GM21786 (cell line): Measurements from ENCODE around the gene PXN.
"Not testable (repeated sequence)": the region's sequence is repeated elsewhere in the genome, so short reads cannot be mapped to it uniquely, and the experiment has no call there.

Source experiments
- ATAC-seq: cut with Tn5 transposase; IDR thresholded peaks from one replicate; pipeline ENCODE4 v1.9.1; 2021; ENCODE audit not compliant: unreplicated experiment

The PXN gene

DNA sequence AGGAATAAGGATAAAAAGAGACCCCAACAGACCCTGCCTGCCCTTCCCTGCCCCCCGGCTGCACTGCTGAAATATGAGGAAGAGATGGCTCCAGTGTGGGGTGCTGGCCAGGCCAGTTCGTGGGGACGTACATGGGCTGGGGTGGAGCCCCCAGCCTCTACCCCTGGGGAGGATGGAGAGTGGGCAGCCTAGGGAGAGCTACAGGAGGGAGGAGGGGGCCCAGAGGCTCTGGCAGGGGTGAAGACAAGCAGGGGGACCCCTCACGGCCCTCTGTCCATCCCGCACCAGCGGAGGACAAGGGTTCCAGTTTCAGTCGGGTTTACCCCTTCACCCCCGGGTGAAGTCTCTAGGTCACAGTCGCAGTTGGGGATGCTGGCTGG, 53.6 kb downstream of the PXN start:
- no peak for ATAC-seq

- no peak for ATAC-seq
These were observed 54.2 kb downstream of the PXN start for GRCh38 chr12:120211243-120211903.

GRCh38 chr12:120209851-120210250, 55.7 kb downstream of the PXN start:
- no peak for ATAC-seq

- ATAC-seq: no peak
These were observed 58.3 kb downstream of the PXN start for GRCh38 chr12:120207227-120207626.

GRCh38 chr12:120206781-120207180, 58.7 kb downstream of the PXN start:
- ATAC-seq: not testable (repeated sequence)

DNA sequence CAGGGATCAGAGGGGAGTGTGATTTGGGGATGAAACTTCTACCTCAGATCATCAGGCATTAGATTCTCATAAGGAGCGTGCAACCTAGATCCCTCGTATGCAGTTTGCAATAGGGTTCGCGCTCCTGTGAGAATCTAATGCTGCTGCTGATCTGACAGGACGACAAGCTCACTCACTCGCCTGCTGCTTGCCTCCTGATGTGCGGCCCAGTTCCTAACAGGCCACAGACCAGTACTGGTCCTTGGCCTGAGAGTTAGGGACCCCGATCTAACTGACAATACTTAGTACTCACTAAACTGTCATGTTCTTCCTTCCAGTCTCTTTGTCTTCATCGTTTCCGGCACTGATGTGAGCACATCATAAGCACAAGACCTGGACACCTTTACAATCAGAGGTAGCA, 59.3 kb downstream of the PXN start:
- no peak for ATAC-seq

DNA sequence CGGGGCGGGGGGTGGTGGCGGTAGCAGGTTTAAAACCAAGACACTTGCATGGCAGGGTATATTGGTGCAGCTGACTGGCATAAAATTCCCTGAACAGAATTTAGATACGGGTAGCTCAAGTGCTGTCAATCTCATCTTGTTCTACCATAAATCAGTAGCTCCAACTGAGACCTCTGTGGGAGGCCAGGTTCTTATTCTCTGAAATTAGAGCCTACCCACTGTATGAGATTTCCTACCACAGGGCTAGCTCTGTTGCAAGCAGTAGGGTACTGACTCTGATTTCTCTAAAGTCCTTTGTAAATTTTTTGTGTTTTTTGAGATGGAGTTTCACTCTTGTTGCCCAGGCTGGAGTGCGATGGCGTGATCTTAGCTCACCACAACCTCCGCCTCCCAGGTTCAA, 61.4 kb downstream of the PXN start:
- no peak for ATAC-seq

DNA sequence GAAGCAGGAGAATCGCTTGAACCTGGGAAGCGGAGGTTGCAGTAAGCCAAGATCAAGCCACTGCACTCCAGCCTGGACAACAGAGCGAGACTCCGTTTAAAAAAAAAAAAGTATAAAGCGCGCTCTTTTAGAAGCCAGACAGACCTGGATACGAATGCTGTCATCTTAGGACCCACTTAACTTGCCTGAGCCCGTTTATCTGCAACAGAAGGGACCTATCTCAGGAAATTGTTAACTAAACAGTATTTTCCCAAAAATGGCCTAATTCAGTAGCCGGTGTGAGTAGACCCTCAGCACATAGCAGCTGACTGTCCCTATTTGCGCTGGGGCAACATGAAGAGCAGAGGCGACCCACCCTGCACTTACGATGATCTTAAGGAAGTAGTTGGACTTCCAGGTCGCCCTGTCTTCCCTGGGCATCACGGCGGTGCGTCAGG, 65.1 kb downstream of the PXN start:
- ATAC-seq: no peak

GRCh38 chr12:120199595-120200306, 65.8 kb downstream of the PXN start:
- ATAC-seq: no peak

GRCh38 chr12:120199025-120199424, 66.5 kb downstream of the PXN start:
- no peak for ATAC-seq

- no peak for ATAC-seq
These were observed 68.0 kb downstream of the PXN start for GRCh38 chr12:120197542-120197887.

DNA sequence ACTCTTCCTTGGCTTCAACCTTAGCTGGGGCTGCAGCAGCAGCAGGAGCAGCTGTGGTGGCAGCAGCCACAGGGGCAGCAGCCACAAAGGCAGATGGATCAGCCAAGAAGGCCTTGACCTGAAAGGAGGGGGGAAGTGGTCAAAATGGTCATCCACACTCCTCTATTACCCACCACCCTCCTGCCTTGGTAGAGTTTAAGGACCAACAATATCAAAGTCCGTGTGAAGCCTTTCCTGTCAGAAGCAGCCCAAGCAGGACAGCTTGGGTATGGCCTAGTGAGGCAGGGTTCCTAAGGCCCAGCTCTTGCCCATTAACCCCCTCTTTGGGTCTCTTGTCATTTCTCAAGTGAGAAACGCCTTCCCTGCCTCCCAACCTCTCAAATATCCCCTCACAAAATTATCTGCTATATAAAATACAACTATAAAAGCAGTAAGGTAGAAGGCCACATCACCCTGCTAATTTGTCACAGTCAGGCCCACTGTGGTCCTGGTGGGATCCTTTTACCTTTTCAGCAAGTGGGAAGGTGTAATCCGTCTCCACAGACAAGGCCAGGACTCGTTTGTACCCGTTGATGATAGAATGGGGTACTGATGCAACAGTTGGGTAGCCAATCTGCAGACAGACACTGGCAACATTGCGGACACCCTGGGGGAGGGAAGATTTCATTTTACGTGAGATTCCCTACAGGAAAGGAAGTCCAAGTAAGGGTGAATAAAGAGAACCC, 68.6 kb downstream of the PXN start:
- ATAC-seq: not testable (repeated sequence)

DNA sequence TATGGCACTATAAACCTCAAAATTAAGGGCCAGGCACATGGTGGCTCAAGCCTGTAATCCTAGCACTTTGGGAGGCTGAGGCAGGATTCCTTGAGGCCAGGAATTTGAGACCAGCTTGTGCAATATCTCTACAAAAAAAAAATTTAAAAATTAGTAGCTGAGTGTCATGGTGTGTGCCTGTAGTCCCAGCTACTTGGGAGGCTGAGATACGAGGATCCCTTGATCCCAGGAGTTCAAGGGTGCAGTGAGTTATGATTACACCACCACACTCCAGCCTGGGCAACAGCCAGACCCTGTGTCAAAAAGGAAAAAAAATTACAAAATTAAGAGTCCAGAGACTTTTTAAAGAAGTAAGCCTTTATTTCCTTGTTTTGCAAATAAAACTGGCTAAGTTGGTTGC, 69.2 kb downstream of the PXN start:
- no peak for ATAC-seq

- peak; percentile 76 for ATAC-seq
These were observed 70.8 kb downstream of the PXN start, which contains the start of gene GCN1 for GRCh38 chr12:120194534-120195395. GCN1 (minus strand) TSS chr12:120194715; CDS start chr12:120194697, 18 bp downstream.

GRCh38 chr12:120194226-120194533, 71.3 kb downstream of the PXN start:
- ATAC-seq: peak; percentile 19

DNA sequence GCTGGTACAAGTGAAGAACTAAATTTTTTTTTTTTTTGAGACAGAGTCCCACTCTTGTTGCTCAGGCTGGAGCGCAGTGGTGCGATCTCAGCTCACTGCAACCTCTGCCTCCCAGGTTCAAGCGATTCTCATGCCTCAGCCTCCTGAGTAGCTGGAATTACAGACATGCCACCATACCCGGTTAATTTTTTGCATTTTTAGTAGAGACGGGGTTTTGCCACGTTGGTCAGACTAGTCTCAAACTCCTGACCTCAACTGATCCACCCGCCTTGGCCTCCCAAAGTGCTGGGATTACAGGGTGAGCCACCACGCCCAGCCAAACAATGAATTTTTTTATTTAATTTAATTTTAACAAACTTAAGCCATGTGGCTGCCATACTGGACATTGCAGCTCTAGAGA, 72.2 kb downstream of the PXN start:
- ATAC-seq: not testable (repeated sequence)

DNA sequence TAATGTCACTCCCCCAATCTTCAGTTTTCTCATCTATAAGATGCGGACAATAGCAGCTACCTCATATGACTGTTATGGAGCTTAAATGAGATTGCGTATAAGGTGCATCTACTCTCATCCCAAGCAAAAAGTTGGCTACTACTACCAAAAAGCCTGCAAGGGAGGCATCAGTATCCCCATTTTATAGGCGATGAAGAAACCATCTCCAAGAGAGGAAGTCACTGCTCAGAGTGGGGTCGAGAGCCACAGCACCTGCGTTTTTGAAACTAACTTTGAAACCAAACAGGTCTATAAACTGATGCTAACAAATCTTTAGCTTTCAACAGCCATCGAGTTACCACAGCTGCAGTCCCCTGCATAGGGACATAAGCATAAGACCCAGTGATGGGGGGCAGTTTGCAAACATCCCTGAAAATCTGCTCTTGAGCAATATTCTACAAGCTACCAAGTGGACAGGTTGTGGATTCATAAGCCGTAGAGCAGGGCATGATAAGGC, 74.5 kb downstream of the PXN start:
- ATAC-seq: no peak

- ATAC-seq: no peak
These were observed 75.1 kb downstream of the PXN start for GRCh38 chr12:120190386-120190785.

DNA sequence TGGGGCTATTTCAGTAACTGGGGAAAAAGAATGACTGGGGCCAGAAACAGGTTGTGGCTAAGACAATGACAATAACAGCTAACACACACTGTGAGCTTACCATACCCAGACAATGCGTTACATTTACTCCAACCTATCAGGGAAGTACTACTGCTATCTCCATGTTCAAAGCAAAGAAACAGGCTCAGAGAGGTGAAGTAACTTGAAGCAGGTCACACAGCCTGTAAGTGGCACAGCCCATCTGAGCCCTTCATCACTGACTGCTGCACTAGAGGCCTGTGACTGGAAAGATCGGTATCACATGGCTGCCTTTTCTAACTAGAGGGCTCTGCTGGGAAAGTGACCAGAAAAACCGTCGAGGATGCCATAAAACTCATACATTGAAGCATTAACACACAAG, 78.9 kb downstream of the PXN start:
- no peak for ATAC-seq

- ATAC-seq: no peak
These were observed 82.3 kb downstream of the PXN start for GRCh38 chr12:120183211-120183631.

DNA sequence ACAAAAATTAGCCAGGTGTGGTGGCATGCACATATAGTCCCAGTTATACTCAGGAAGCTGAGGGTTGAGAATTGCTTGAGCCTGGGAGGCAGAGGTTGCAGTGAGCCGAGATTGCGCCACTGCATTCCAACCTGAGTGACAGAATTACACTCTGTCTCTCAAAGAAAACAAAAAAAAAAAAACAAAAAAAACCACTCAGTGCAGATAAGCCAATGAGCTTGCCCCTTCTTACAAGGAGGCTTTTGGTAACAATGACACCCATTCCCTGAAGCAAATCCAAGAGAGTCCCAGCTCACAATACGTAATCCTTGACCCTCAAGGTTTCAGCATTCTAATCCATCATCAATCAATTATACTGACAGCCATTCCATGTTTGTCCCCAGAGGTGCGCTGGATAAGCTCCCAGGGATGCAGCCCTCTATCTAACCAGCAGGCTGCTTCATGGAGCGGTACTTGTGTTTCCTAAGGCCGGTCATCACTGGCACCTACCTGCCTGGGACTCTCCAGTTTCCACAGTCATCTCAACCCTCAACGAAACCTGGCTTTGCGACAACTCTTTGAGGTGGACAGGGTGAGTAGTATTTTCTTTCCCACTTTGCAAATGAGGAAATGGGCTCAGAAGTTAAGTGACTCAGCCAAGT, 83.4 kb downstream of the PXN start:
- no peak for ATAC-seq
